CD4-positive, alpha-beta T cell (primary cell): ENCODE measurements around the gene FZD8. TPM values are rescaled to one million over a fixed set of nuclear protein-coding genes. Genes with fewer than 3 reads are reported as not detected.

ENCODE experiments used
- ATAC-seq: fragments of 200-7000 bp; cut with Tn5 transposase; one replicate; pipeline ENCODE4 v1.10.0; 2022; ENCODE audit warnings: mild to moderate bottlenecking; ENCODE audit not compliant: poor library complexity
- CTCF ChIA-PET: fragments of 350-600 bp; sonication (Branson Sonifier 250); formaldehyde crosslinking; loops from one replicate; lab custom pipeline; 2021; ENCODE audit warnings: antibody characterized with exemption, inconsistent platforms; lab: Charles Lee
- POLR2A ChIA-PET: fragments of 350-600 bp; sonication (Branson Sonifier 250); formaldehyde crosslinking; loops from one replicate; lab custom pipeline; 2021; ENCODE audit warnings: antibody characterized with exemption, inconsistent platforms; lab: Charles Lee
- DNase-seq, 14 experiments: peaks; one replicate each; pipeline ENCODE4 v3.0.0-alpha.2; 2013 to 2020; ENCODE audit warnings: mixed read lengths in 2 of 14
- H3K27ac ChIP-seq, 2 donors: one replicate each; pipeline versions ENCODE4 v1.5.1 to v1.7.0; 2013; ENCODE audit warnings: low read length in 2 of 2, low read depth in 1 of 2, mild to moderate bottlenecking in 1 of 2
- H3K27me3 ChIP-seq, 2 experiments: 1 replicate in 1 of 2; 2 replicates in 1 of 2; pipeline versions ENCODE4 v1.6.1 to v1.7.0; 2013; ENCODE audit warnings: low read length in 2 of 2, control low read depth in 1 of 2, mild to moderate bottlenecking in 1 of 2, moderate library complexity in 1 of 2; ENCODE audit not compliant: insufficient read depth in 2 of 2, control insufficient read depth in 1 of 2
- H3K36me3 ChIP-seq: one replicate; pipeline ENCODE4 v1.6.1; 2013; ENCODE audit warnings: low read length, control low read depth; ENCODE audit not compliant: insufficient read depth
- H3K4me1 ChIP-seq: one replicate; pipeline ENCODE4 v1.6.1; 2013; ENCODE audit warnings: low read length, control low read depth; ENCODE audit not compliant: insufficient read depth
- H3K4me3 ChIP-seq: one replicate; pipeline ENCODE4 v1.5.1; 2013; ENCODE audit warnings: mild to moderate bottlenecking, low read length, moderate library complexity
- H3K9me3 ChIP-seq, 2 experiments: 1 replicate in 1 of 2; 2 replicates in 1 of 2; pipeline versions ENCODE4 v1.6.1 to v1.7.0; 2013; ENCODE audit warnings: low read length in 2 of 2, mild to moderate bottlenecking in 2 of 2, control low read depth in 1 of 2, moderate library complexity in 1 of 2; ENCODE audit not compliant: control insufficient read depth in 1 of 2, insufficient read depth in 1 of 2
- H3K27ac Mint-ChIP-seq: one replicate; pipeline ENCODE4 v1.8.0; 2020; ENCODE audit warnings: mixed read lengths
- H3K27me3 Mint-ChIP-seq: one replicate; pipeline ENCODE4 v1.8.0; 2021; ENCODE audit warnings: mixed read lengths
- H3K36me3 Mint-ChIP-seq: one replicate; pipeline ENCODE4 v1.8.0; 2021; ENCODE audit warnings: low read depth, mixed read lengths
- H3K4me1 Mint-ChIP-seq: one replicate; pipeline ENCODE4 v1.8.0; 2021; ENCODE audit warnings: low read depth, mixed read lengths
- H3K4me3 Mint-ChIP-seq: one replicate; pipeline ENCODE4 v1.8.0; 2020; ENCODE audit warnings: mild to moderate bottlenecking, mixed read lengths
- H3K9me3 Mint-ChIP-seq: one replicate; pipeline ENCODE4 v1.8.0; 2020; ENCODE audit warnings: mixed read lengths
- intact Hi-C, 2 experiments: fragments of 100-400 bp; cut with DNase I in 1 of 2; cut with micrococcal nuclease in 1 of 2; formaldehyde crosslinking; loops; one replicate each; pipeline versions ENCODE4 v1.15.1 to v1.9.0; 2023 to 2025; cut with DNase I, micrococcal nuclease
- total RNA-seq, 174 experiments: library from RNA in 2 of 174; stranded (reverse) in 2 of 174; gene quantifications; one replicate each; pipeline ENCODE4 v1.2.3 and lab custom pipeline; 2021 to 2026
- TF ChIP-seq, protein P1 (sequence below): fragments of 200-600 bp; IDR thresholded peaks from one replicate; pipeline ENCODE4 v1.8.0; 2022; ENCODE audit warnings: antibody characterized with exemption, mild to moderate bottlenecking

FZD8 gene
- total RNA-seq, 2 experiments from 2014 or later = 2.1 to 2.2 TPM

DNA sequence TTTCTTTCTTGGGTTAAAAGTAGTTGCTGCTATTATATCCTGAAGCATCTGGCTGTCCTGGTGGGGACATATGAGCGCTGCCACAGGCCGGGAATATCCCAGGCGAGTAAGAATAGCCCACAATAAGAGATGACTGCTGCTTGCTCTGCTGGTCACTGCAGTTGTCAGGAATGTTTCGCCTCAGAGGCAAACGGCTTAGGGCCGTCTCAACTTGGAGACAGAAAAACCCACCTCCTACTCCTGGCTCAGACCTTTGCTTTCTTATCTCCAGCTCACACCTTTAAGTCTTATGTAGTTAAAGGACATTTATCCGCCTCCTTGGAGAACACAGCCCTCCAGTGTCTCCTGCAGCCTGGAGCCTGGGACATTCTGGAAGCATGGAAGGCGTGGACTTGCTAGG, 36.9 kb downstream of the FZD8 start, which contains the start of gene GJD4:
Gene GJD4 (plus strand): TSS at position 151 of the 400 bp plus-strand sequence. CDS start 227 bp downstream, at position 378.
- TF ChIP-seq, protein P1, sequence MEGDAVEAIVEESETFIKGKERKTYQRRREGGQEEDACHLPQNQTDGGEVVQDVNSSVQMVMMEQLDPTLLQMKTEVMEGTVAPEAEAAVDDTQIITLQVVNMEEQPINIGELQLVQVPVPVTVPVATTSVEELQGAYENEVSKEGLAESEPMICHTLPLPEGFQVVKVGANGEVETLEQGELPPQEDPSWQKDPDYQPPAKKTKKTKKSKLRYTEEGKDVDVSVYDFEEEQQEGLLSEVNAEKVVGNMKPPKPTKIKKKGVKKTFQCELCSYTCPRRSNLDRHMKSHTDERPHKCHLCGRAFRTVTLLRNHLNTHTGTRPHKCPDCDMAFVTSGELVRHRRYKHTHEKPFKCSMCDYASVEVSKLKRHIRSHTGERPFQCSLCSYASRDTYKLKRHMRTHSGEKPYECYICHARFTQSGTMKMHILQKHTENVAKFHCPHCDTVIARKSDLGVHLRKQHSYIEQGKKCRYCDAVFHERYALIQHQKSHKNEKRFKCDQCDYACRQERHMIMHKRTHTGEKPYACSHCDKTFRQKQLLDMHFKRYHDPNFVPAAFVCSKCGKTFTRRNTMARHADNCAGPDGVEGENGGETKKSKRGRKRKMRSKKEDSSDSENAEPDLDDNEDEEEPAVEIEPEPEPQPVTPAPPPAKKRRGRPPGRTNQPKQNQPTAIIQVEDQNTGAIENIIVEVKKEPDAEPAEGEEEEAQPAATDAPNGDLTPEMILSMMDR = no peak
- Mint-ChIP-seq H3K4me3 (no peak within 1 kb of the TSS), H3K9me3 (peaks cover 6% of the 10 kb centered on the region), H3K27me3 (peaks cover 65% of the 10 kb centered on the region), H3K36me3 (no peaks in the 10 kb centered on the region), H3K4me1 (peaks cover 6% of the 10 kb centered on the region), H3K27ac (no peak within 1 kb of the TSS)
- H3K9me3 ChIP-seq = peaks cover 0 to 22% of the 10 kb centered on the region in 2 experiments
- peaks cover 10% of the 10 kb centered on the region for H3K4me1 ChIP-seq
- ChIA-PET CTCF (no interaction called here), POLR2A (no interaction called here)
- H3K27me3 ChIP-seq = peaks cover 32 to 43% of the 10 kb centered on the region in 2 experiments
- intact Hi-C loops = no loop called here
- no peaks in the 10 kb centered on the region for H3K36me3 ChIP-seq
- DNase-seq = no peak
- ATAC-seq = no peak
- no peak within 1 kb of the TSS for H3K4me3 ChIP-seq
- no peak within 1 kb of the TSS for H3K27ac ChIP-seq

DNA sequence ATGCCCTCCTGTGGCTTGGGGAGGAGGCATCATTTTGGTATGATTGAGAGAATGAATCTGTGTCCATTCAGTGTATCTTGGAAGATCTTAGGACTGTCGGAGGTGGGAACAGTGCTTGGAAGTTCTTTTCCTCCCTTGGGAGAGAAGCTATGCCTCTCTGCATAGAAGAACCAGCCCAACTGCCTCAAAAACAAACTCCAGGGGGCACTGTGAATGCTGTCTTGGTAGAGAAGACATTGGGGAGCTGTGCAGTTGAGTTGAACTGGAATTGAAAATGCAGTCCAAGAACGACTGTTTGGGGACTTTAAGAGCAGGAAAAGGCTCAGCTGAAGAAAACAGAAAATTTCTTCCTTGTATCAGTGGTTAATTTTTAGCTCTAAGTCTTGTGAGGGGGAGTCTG, 41.9 kb downstream of the FZD8 start:
- ChIA-PET POLR2A (no interaction called here), CTCF (no interaction called here)
- H3K27ac ChIP-seq = no peak overlapping the region
- H3K9me3 ChIP-seq = peaks cover 0 to 8% of the 10 kb centered on the region in 2 experiments
- TF ChIP-seq, protein P1 = no peak
- Mint-ChIP-seq H3K4me1 (no peaks in the 10 kb centered on the region), H3K9me3 (peaks cover 5% of the 10 kb centered on the region), H3K36me3 (no peaks in the 10 kb centered on the region), H3K4me3 (no peak overlapping the region), H3K27me3 (peaks cover 57% of the 10 kb centered on the region), H3K27ac (no peak overlapping the region)
- intact Hi-C loops = no loop called here
- H3K27me3 ChIP-seq = peaks cover 8 to 13% of the 10 kb centered on the region in 2 experiments
- no peak for ATAC-seq
- no peak for DNase-seq
- H3K36me3 ChIP-seq = no peaks in the 10 kb centered on the region
- H3K4me1 ChIP-seq = no peaks in the 10 kb centered on the region
- no peak overlapping the region for H3K4me3 ChIP-seq

DNA sequence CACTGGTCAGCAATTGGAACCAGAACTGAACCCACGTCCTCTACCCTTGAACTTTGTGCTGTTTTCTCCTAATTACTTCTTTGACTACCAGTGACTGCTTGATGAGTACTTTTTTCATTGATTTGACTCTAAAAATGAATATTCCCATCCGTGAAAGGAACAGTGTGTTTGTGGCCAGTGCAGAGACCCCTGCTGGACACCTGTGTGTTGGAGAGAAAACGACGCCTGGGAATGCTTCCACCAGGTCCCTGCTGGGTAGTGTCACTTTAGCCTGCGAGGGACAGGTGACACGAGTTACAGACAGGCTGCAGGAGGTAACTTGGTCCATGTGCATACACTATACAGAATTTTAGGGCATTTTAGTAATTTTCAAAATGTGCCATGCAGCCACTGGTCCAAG, 43.7 kb downstream of the FZD8 start:
- Mint-ChIP-seq H3K4me1 (no peaks in the 10 kb centered on the region), H3K4me3 (no peak overlapping the region), H3K9me3 (peaks cover 5% of the 10 kb centered on the region), H3K27ac (no peak overlapping the region), H3K36me3 (no peaks in the 10 kb centered on the region), H3K27me3 (peaks cover 40% of the 10 kb centered on the region)
- Histone ChIP-seq H3K4me3 (no peak overlapping the region), H3K27ac (no peak overlapping the region), H3K4me1 (no peaks in the 10 kb centered on the region), H3K36me3 (no peaks in the 10 kb centered on the region), H3K27me3 (peaks cover under 1 to 4% of the 10 kb centered on the region in 2 experiments), H3K9me3 (peaks cover 0 to 16% of the 10 kb centered on the region in 2 experiments)
- TF ChIP-seq, protein P1 = no peak
- ATAC-seq (no peak), DNase-seq (no peak)
- ChIA-PET CTCF (no interaction called here), POLR2A (no interaction called here)
- intact Hi-C loops = no loop called here
